Measurements from ENCODE around the gene JAKMIP3.

The JAKMIP3 gene

DNA sequence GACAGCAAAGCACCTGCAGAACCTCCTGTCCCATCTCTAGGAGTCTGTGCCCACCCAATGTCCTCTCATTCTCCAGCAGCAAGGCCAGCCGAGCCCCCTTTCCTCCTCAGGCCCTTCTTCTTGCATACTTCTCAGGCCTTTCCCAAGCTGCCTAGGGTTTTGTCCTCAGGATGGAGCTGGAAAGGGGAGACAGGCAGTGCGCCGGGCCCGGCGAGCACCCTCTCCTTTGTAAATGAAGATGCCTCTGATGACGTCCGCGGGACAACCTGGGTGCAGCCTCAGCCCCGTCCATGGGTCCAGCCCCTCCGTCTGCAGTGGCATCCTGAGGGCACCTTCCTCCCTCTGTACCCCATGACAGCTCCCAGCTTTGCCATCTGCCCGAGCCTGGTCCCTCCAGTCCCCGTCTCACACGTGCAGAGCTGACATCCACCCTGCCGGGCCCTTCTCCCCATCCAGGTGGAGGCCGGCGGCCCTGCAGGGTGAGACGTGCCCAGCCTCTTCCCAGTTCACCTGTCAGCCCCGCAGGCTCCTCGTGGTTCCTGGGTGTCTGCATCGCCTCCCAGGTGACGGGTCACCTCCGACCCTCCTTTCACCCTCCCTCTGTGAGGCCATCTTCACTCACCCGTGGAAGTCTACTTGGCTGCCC lies 36.4 kb downstream of the JAKMIP3 start:
- CTCF ChIA-PET: no interaction called here
- Histone ChIP-seq H3K4me3 (ENCODE audit: control insufficient read depth in 1 of 7, extremely low read depth in 1 of 7, insufficient read depth in 4 of 7, low read depth in 2 of 7, low read length in 6 of 7) (no peak overlapping the region), H3K27me3 (replicated peaks in 2 of 5; ENCODE audit: control insufficient read depth in 4 of 5, insufficient read depth in 5 of 5, low read length in 4 of 5) (peaks cover 0 to 14% (median 8%) of the 10 kb centered on the region in 5 experiments), H3K4me1 (ENCODE audit: control extremely low read depth in 1 of 4, control insufficient read depth in 4 of 4, insufficient read depth in 4 of 4, low read length in 3 of 4) (no peaks in the 10 kb centered on the region), H3K36me3 (ENCODE audit: control insufficient read depth in 4 of 4, insufficient read depth in 4 of 4, low read length in 3 of 4) (no peaks in the 10 kb centered on the region), H3K27ac (ENCODE audit: insufficient read depth in 1 of 2, low read depth in 1 of 2, low read length in 2 of 2, poor library complexity in 1 of 2, severe bottlenecking in 2 of 2) (no peak overlapping the region), H3K9me3 (ENCODE audit: control extremely low read depth in 1 of 5, control insufficient read depth in 4 of 5, insufficient read depth in 2 of 5, low read depth in 1 of 5, low read length in 4 of 5) (no peaks in the 10 kb centered on the region)
- 91% methylated on average over 22 of the region's 23 CpGs for WGBS (ENCODE audit: insufficient coverage)
- no peak for DNase-seq
- POLR2A ChIA-PET: no interaction called here

- no peaks in the 10 kb centered on the region for H3K4me1 ChIP-seq (ENCODE audit: control extremely low read depth in 1 of 4, control insufficient read depth in 4 of 4, insufficient read depth in 4 of 4, low read length in 3 of 4)
- ChIA-PET CTCF (no interaction called here), POLR2A (no interaction called here)
- DNase-seq: no peak
- no peaks in the 10 kb centered on the region for H3K9me3 ChIP-seq (ENCODE audit: control extremely low read depth in 1 of 5, control insufficient read depth in 4 of 5, insufficient read depth in 2 of 5, low read depth in 1 of 5, low read length in 4 of 5)
- H3K27ac ChIP-seq (ENCODE audit: insufficient read depth in 1 of 2, low read depth in 1 of 2, low read length in 2 of 2, poor library complexity in 1 of 2, severe bottlenecking in 2 of 2): no peak overlapping the region
- H3K27me3 ChIP-seq (replicated peaks in 2 of 5; ENCODE audit: control insufficient read depth in 4 of 5, insufficient read depth in 5 of 5, low read length in 4 of 5): peaks cover 0 to 14% (median 8%) of the 10 kb centered on the region in 5 experiments
- H3K4me3 ChIP-seq (ENCODE audit: control insufficient read depth in 1 of 7, extremely low read depth in 1 of 7, insufficient read depth in 4 of 7, low read depth in 2 of 7, low read length in 6 of 7): no peak overlapping the region
- 92% methylated on average over 6 of the region's 8 CpGs for WGBS (ENCODE audit: insufficient coverage)
- H3K36me3 ChIP-seq (ENCODE audit: control insufficient read depth in 4 of 4, insufficient read depth in 4 of 4, low read length in 3 of 4): no peaks in the 10 kb centered on the region
Observed at GRCh38 chr10:132102717-132103110, 37.0 kb downstream of the JAKMIP3 start.

DNA sequence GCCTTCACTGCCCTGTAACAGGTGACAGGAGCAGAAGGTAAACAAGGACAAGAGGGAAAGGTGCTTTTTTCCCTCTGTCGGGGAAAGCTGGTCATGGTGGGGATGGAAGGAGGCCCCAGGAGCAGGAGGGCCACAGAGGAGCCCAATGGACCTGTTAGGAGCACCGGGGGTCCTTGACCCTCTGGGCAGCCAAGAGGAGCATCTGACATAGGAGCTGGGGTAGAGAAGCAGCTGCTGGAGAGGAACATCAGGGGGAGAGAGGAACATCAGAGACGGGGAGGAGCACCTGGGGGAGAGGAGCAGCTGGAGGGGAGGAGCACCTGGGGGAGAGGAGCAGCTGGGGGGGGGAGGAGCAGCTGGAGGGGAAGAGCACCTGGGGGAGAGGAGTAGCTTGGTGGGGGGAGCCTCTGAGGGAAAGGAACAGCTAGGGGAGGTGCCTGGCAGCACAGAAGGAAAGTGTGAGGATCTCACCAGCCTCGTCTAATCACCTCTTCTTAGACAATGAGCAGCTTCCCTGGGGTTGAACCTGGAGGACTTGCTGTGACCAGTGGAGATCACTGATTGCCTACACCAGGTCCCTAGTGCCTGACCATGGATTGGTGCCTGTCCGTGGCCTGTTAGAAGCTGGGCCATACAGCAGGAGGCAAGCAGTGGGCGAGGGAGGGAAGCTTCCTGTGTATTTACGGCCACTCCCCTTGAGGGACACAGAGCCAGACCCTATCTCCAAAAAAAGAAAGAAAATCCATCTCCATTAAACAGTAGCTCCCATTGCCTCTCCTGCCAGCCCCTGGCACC lies 37.6 kb downstream of the JAKMIP3 start:
- no peaks in the 10 kb centered on the region for H3K36me3 ChIP-seq (ENCODE audit: control insufficient read depth in 4 of 4, insufficient read depth in 4 of 4, low read length in 3 of 4)
- POLR2A ChIA-PET: no interaction called here
- 80% methylated on average over 6 of the region's 7 CpGs for WGBS (ENCODE audit: insufficient coverage)
- H3K9me3 ChIP-seq (ENCODE audit: control extremely low read depth in 1 of 5, control insufficient read depth in 4 of 5, insufficient read depth in 2 of 5, low read depth in 1 of 5, low read length in 4 of 5): no peaks in the 10 kb centered on the region
- H3K27ac ChIP-seq (ENCODE audit: insufficient read depth in 1 of 2, low read depth in 1 of 2, low read length in 2 of 2, poor library complexity in 1 of 2, severe bottlenecking in 2 of 2): no peak overlapping the region
- CTCF ChIA-PET: no interaction called here
- H3K4me3 ChIP-seq (ENCODE audit: control insufficient read depth in 1 of 7, extremely low read depth in 1 of 7, insufficient read depth in 4 of 7, low read depth in 2 of 7, low read length in 6 of 7): no peak overlapping the region
- no peaks in the 10 kb centered on the region for H3K4me1 ChIP-seq (ENCODE audit: control extremely low read depth in 1 of 4, control insufficient read depth in 4 of 4, insufficient read depth in 4 of 4, low read length in 3 of 4)
- no peak for DNase-seq
- peaks cover 0 to 14% (median 6%) of the 10 kb centered on the region in 5 experiments for H3K27me3 ChIP-seq (replicated peaks in 2 of 5; ENCODE audit: control insufficient read depth in 4 of 5, insufficient read depth in 5 of 5, low read length in 4 of 5)

- H3K27me3 ChIP-seq (replicated peaks in 2 of 5; ENCODE audit: control insufficient read depth in 4 of 5, insufficient read depth in 5 of 5, low read length in 4 of 5): peaks cover 0 to 10% (median 6%) of the 10 kb centered on the region in 5 experiments
- H3K36me3 ChIP-seq (ENCODE audit: control insufficient read depth in 4 of 4, insufficient read depth in 4 of 4, low read length in 3 of 4): no peaks in the 10 kb centered on the region
- 94% methylated on average over 13 of the region's 13 CpGs for WGBS (ENCODE audit: insufficient coverage)
- no peaks in the 10 kb centered on the region for H3K4me1 ChIP-seq (ENCODE audit: control extremely low read depth in 1 of 4, control insufficient read depth in 4 of 4, insufficient read depth in 4 of 4, low read length in 3 of 4)
- no peak for DNase-seq
- POLR2A ChIA-PET: no interaction called here
- H3K27ac ChIP-seq (ENCODE audit: insufficient read depth in 1 of 2, low read depth in 1 of 2, low read length in 2 of 2, poor library complexity in 1 of 2, severe bottlenecking in 2 of 2): no peak overlapping the region
- CTCF ChIA-PET: interaction anchor here (0.6 kb wide), 1 partner anchor 1473 kb away, joined by 3 read pairs; no protein-coding TSS in a partner anchor
- no peaks in the 10 kb centered on the region for H3K9me3 ChIP-seq (ENCODE audit: control extremely low read depth in 1 of 5, control insufficient read depth in 4 of 5, insufficient read depth in 2 of 5, low read depth in 1 of 5, low read length in 4 of 5)
- no peak overlapping the region for H3K4me3 ChIP-seq (ENCODE audit: control insufficient read depth in 1 of 7, extremely low read depth in 1 of 7, insufficient read depth in 4 of 7, low read depth in 2 of 7, low read length in 6 of 7)
Observed at GRCh38 chr10:132104062-132104461, 38.3 kb downstream of the JAKMIP3 start.

- Histone ChIP-seq H3K4me1 (ENCODE audit: control extremely low read depth in 1 of 4, control insufficient read depth in 4 of 4, insufficient read depth in 4 of 4, low read length in 3 of 4) (no peaks in the 10 kb centered on the region), H3K9me3 (ENCODE audit: control extremely low read depth in 1 of 5, control insufficient read depth in 4 of 5, insufficient read depth in 2 of 5, low read depth in 1 of 5, low read length in 4 of 5) (no peaks in the 10 kb centered on the region), H3K27me3 (replicated peaks in 2 of 5; ENCODE audit: control insufficient read depth in 4 of 5, insufficient read depth in 5 of 5, low read length in 4 of 5) (peaks cover 0 to 7% (median 4%) of the 10 kb centered on the region in 5 experiments), H3K4me3 (ENCODE audit: control insufficient read depth in 1 of 7, extremely low read depth in 1 of 7, insufficient read depth in 4 of 7, low read depth in 2 of 7, low read length in 6 of 7) (no peak overlapping the region), H3K36me3 (ENCODE audit: control insufficient read depth in 4 of 4, insufficient read depth in 4 of 4, low read length in 3 of 4) (no peaks in the 10 kb centered on the region), H3K27ac (ENCODE audit: insufficient read depth in 1 of 2, low read depth in 1 of 2, low read length in 2 of 2, poor library complexity in 1 of 2, severe bottlenecking in 2 of 2) (no peak overlapping the region)
- POLR2A ChIA-PET: no interaction called here
- 95% methylated on average over 23 of the region's 27 CpGs for WGBS (ENCODE audit: insufficient coverage)
- no peak for DNase-seq
- CTCF ChIA-PET: interaction anchor here (0.6 kb wide), 1 partner anchor 1474 kb away, joined by 3 read pairs; no protein-coding TSS in a partner anchor
Observed at GRCh38 chr10:132104471-132105301, 38.9 kb downstream of the JAKMIP3 start.

- H3K27ac ChIP-seq (ENCODE audit: insufficient read depth in 1 of 2, low read depth in 1 of 2, low read length in 2 of 2, poor library complexity in 1 of 2, severe bottlenecking in 2 of 2): no peak overlapping the region
- H3K27me3 ChIP-seq (replicated peaks in 2 of 5; ENCODE audit: control insufficient read depth in 4 of 5, insufficient read depth in 5 of 5, low read length in 4 of 5): peaks cover 0 to 10% (median 3%) of the 10 kb centered on the region in 5 experiments
- no peaks in the 10 kb centered on the region for H3K4me1 ChIP-seq (ENCODE audit: control extremely low read depth in 1 of 4, control insufficient read depth in 4 of 4, insufficient read depth in 4 of 4, low read length in 3 of 4)
- no peak overlapping the region for H3K4me3 ChIP-seq (ENCODE audit: control insufficient read depth in 1 of 7, extremely low read depth in 1 of 7, insufficient read depth in 4 of 7, low read depth in 2 of 7, low read length in 6 of 7)
- H3K9me3 ChIP-seq (ENCODE audit: control extremely low read depth in 1 of 5, control insufficient read depth in 4 of 5, insufficient read depth in 2 of 5, low read depth in 1 of 5, low read length in 4 of 5): no peaks in the 10 kb centered on the region
- ChIA-PET CTCF (no interaction called here), POLR2A (no interaction called here)
- DNase-seq: no peak
- 80% methylated on average over 12 of the region's 14 CpGs for WGBS (ENCODE audit: insufficient coverage)
- H3K36me3 ChIP-seq (ENCODE audit: control insufficient read depth in 4 of 4, insufficient read depth in 4 of 4, low read length in 3 of 4): no peaks in the 10 kb centered on the region
Observed at GRCh38 chr10:132105302-132105995, 39.7 kb downstream of the JAKMIP3 start.
